ENCODE measurements around the gene CADPS. TPM values are rescaled to one million over a fixed set of nuclear protein-coding genes. Genes with fewer than 3 reads are reported as not detected.

Gene CADPS
- total RNA-seq, 1 experiment from 2014 or later = not detected

- no peaks in the 10 kb centered on the region for H3K9me3 Mint-ChIP-seq (ENCODE audit: low read depth, unreplicated experiment)
- intact Hi-C loops (cut with micrococcal nuclease; ENCODE audit: unreplicated experiment) = no loop called here
- no peak overlapping the region for H3K27ac Mint-ChIP-seq (ENCODE audit: unreplicated experiment)
- no peaks in the 10 kb centered on the region for H3K27me3 Mint-ChIP-seq (ENCODE audit: unreplicated experiment)
- H3K4me1 Mint-ChIP-seq (ENCODE audit: low read depth, unreplicated experiment) = no peaks in the 10 kb centered on the region
- BruUV-seq (replicated peaks) = no TSS peak
- no peak for DNase-seq
- no peak overlapping the region for H3K4me3 Mint-ChIP-seq (ENCODE audit: low read depth, unreplicated experiment)
- TF ChIP-seq CTCF (IDR thresholded peaks at IDR 0.05; ENCODE audit: unreplicated experiment) = no peak
- CTCF ChIA-PET = no interaction called here
- no peaks in the 10 kb centered on the region for H3K36me3 Mint-ChIP-seq (ENCODE audit: insufficient read depth, unreplicated experiment)
Observed at GRCh38 chr3:62592408-62592807, 282.8 kb downstream of the CADPS start.

- no TSS peak for BruUV-seq (replicated peaks)
- CTCF ChIA-PET = no interaction called here
- intact Hi-C loops (cut with micrococcal nuclease; ENCODE audit: unreplicated experiment) = no loop called here
- TF ChIP-seq CTCF (IDR thresholded peaks at IDR 0.05; ENCODE audit: unreplicated experiment) = no peak
- no peaks in the 10 kb centered on the region for H3K4me1 Mint-ChIP-seq (ENCODE audit: low read depth, unreplicated experiment)
- no peak overlapping the region for H3K4me3 Mint-ChIP-seq (ENCODE audit: low read depth, unreplicated experiment)
- no peak overlapping the region for H3K27ac Mint-ChIP-seq (ENCODE audit: unreplicated experiment)
- no peaks in the 10 kb centered on the region for H3K36me3 Mint-ChIP-seq (ENCODE audit: insufficient read depth, unreplicated experiment)
- no peaks in the 10 kb centered on the region for H3K27me3 Mint-ChIP-seq (ENCODE audit: unreplicated experiment)
- H3K9me3 Mint-ChIP-seq (ENCODE audit: low read depth, unreplicated experiment) = no peaks in the 10 kb centered on the region
- DNase-seq = no peak
Observed at GRCh38 chr3:62589078-62589477, 286.1 kb downstream of the CADPS start.

DNA sequence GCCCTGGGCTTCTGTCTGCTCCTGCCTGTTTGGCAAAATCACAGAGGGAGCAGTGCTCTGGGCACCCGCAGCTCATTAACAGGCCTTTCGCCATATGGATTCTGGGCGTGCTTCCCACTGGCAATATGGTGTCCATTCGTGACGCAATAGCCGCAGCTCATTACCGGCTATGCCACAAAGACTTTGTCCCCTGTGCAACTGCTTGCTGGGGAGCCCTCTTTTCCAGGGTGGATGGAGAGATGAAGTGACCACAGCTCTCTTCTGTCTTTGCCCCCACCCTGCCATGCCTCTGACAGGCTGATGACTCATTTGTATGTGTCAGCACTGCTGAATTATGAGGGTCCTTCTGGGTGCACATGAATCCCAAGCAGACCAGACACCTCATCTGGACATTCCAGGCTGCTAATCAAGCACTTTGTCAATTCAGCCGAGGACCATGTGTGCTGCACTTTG lies 287.6 kb downstream of the CADPS start:
- BruUV-seq (replicated peaks) = no TSS peak
- Mint-ChIP-seq H3K27ac (ENCODE audit: unreplicated experiment) (no peak overlapping the region), H3K4me1 (ENCODE audit: low read depth, unreplicated experiment) (peaks cover 14% of the 10 kb centered on the region), H3K27me3 (ENCODE audit: unreplicated experiment) (no peaks in the 10 kb centered on the region), H3K4me3 (ENCODE audit: low read depth, unreplicated experiment) (no peak overlapping the region), H3K9me3 (ENCODE audit: low read depth, unreplicated experiment) (no peaks in the 10 kb centered on the region), H3K36me3 (ENCODE audit: insufficient read depth, unreplicated experiment) (no peaks in the 10 kb centered on the region)
- intact Hi-C loops (cut with micrococcal nuclease; ENCODE audit: unreplicated experiment) = no loop called here
- CTCF ChIA-PET = no interaction called here
- no peak for DNase-seq
- no peak for TF ChIP-seq CTCF (IDR thresholded peaks at IDR 0.05; ENCODE audit: unreplicated experiment)

GRCh38 chr3:62587169-62587568 lies 288.0 kb downstream of the CADPS start:
- no peak for TF ChIP-seq CTCF (IDR thresholded peaks at IDR 0.05; ENCODE audit: unreplicated experiment)
- Mint-ChIP-seq H3K27me3 (ENCODE audit: unreplicated experiment) (no peaks in the 10 kb centered on the region), H3K27ac (ENCODE audit: unreplicated experiment) (no peak overlapping the region), H3K9me3 (ENCODE audit: low read depth, unreplicated experiment) (no peaks in the 10 kb centered on the region), H3K4me3 (ENCODE audit: low read depth, unreplicated experiment) (no peak overlapping the region), H3K4me1 (ENCODE audit: low read depth, unreplicated experiment) (peaks cover 19% of the 10 kb centered on the region), H3K36me3 (ENCODE audit: insufficient read depth, unreplicated experiment) (no peaks in the 10 kb centered on the region)
- intact Hi-C loops (cut with micrococcal nuclease; ENCODE audit: unreplicated experiment) = no loop called here
- CTCF ChIA-PET = no interaction called here
- no TSS peak for BruUV-seq (replicated peaks)
- no peak for DNase-seq
